ENCODE results near the gene ANKRA2.

ANKRA2 gene

DNA sequence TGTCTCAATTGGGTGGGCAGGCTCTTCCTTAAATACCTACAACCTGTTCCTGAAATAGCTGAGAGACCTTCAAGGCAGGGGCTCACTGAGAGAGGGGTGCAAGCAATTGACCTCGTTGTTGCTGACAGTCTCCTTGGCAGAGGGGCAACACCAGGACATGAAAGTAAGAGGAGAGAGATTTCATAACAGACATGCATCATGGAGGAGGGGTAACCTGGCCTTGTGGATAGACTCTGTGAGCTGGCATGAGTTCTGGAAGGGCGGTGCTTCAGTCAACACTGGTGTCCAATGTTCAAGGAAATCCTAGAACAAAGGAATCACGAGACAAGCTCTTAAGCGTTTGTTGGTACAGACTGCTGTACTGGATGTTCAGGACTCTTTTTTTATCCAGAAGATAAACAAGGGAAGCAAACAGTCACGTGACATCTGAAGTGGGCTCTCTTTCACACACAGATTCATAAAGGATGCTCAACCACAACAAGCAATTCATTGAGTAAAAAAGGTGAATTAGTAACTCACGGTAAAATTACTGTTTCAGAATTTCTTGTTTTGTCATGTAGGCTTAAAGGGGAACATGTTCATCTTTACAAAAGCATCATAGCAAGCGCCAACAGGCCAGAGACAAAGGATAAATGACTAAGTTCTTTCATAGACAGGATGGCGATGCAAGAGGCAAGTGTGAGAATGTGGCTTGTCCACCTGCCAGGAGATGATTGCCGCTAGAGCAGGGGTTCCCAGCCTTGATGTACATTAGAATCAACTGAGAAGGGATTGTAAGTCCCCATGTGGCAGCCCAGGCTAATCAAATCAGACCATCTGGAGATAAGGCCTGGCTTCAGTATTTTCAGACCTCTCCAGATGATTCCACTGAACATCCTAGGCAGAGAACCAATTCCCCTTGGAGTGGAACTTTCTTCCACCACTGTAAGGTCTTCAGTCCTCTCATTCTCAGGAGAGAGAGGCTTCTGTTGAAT is 20.7 kb downstream of the ANKRA2 start:
- Histone ChIP-seq H3K9ac (ENCODE audit: low read length) (no peak overlapping the region), H3K4me2 (ENCODE audit: low read depth, low read length) (no peak overlapping the region), H3K9me3 (replicated peaks; ENCODE audit: insufficient read depth, low read length) (no peaks in the 10 kb centered on the region), H3K4me1 (ENCODE audit: low read length) (no peaks in the 10 kb centered on the region), H3K9me2 (replicated peaks; ENCODE audit: insufficient read depth, low read length) (no peaks in the 10 kb centered on the region), H2AFZ (ENCODE audit: low read length) (no peak overlapping the region), H3K27ac (ENCODE audit: low read length) (no peak overlapping the region), H3K27me3 (replicated peaks; ENCODE audit: insufficient read depth, low read length) (no peaks in the 10 kb centered on the region), H3F3A (ENCODE audit: insufficient read depth, low read length) (no peaks in the 10 kb centered on the region), H3K36me3 (replicated peaks; ENCODE audit: insufficient read depth, low read length) (no peaks in the 10 kb centered on the region), H3K79me2 (ENCODE audit: low read length) (no peaks in the 10 kb centered on the region), H4K20me1 (ENCODE audit: insufficient read depth, low read length) (no peaks in the 10 kb centered on the region), H3K4me3 (ENCODE audit: low read length) (no peak overlapping the region)
- DNase-seq = no peak
- TF ChIP-seq, protein P1, sequence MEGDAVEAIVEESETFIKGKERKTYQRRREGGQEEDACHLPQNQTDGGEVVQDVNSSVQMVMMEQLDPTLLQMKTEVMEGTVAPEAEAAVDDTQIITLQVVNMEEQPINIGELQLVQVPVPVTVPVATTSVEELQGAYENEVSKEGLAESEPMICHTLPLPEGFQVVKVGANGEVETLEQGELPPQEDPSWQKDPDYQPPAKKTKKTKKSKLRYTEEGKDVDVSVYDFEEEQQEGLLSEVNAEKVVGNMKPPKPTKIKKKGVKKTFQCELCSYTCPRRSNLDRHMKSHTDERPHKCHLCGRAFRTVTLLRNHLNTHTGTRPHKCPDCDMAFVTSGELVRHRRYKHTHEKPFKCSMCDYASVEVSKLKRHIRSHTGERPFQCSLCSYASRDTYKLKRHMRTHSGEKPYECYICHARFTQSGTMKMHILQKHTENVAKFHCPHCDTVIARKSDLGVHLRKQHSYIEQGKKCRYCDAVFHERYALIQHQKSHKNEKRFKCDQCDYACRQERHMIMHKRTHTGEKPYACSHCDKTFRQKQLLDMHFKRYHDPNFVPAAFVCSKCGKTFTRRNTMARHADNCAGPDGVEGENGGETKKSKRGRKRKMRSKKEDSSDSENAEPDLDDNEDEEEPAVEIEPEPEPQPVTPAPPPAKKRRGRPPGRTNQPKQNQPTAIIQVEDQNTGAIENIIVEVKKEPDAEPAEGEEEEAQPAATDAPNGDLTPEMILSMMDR (IDR thresholded peaks at IDR 0.05; ENCODE audit: low read length) = no peak
- TF ChIP-seq EZH2phosphoT487 (IDR thresholded peaks at IDR 0.05; ENCODE audit: low read length) (no peak), EZH2 (optimal IDR thresholded peaks at IDR 0.05; ENCODE audit: low read depth, low read length) (no peak)

DNA sequence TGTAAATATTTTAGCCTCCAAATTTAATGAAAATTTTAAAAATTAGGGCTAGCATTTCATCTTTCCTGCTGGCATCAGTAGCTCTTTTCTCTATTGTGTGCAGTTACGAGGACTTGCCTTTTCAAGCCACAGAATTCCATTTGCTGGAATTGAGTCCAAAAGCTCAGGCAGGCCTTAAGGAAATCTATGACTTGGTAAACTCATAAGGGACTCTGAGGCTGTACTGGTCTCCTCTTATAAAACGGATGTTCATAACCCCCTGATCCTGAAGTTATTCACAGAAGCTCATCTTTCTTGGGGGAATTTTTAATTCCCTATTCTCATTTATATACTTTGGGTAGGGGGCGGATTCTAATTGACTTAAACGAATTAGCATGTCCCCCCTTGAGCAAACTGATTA is 23.4 kb downstream of the ANKRA2 start:
- Histone ChIP-seq H3K9me3 (replicated peaks; ENCODE audit: insufficient read depth, low read length) (no peaks in the 10 kb centered on the region), H3K4me1 (ENCODE audit: low read length) (no peaks in the 10 kb centered on the region), H3K4me3 (ENCODE audit: low read length) (no peak overlapping the region), H3K36me3 (replicated peaks; ENCODE audit: insufficient read depth, low read length) (no peaks in the 10 kb centered on the region), H3K9me2 (replicated peaks; ENCODE audit: insufficient read depth, low read length) (no peaks in the 10 kb centered on the region), H3K79me2 (ENCODE audit: low read length) (no peaks in the 10 kb centered on the region), H3K27me3 (replicated peaks; ENCODE audit: insufficient read depth, low read length) (no peaks in the 10 kb centered on the region), H3F3A (ENCODE audit: insufficient read depth, low read length) (no peaks in the 10 kb centered on the region), H3K27ac (ENCODE audit: low read length) (no peak overlapping the region), H4K20me1 (ENCODE audit: insufficient read depth, low read length) (no peaks in the 10 kb centered on the region), H3K4me2 (ENCODE audit: low read depth, low read length) (no peak overlapping the region), H3K9ac (ENCODE audit: low read length) (no peak overlapping the region), H2AFZ (ENCODE audit: low read length) (no peak overlapping the region)
- DNase-seq = no peak
- TF ChIP-seq EZH2 (optimal IDR thresholded peaks at IDR 0.05; ENCODE audit: low read depth, low read length) = no peak
- TF ChIP-seq, protein P1 (IDR thresholded peaks at IDR 0.05; ENCODE audit: low read length) = no peak
- TF ChIP-seq EZH2phosphoT487 (IDR thresholded peaks at IDR 0.05; ENCODE audit: low read length) = no peak

DNA sequence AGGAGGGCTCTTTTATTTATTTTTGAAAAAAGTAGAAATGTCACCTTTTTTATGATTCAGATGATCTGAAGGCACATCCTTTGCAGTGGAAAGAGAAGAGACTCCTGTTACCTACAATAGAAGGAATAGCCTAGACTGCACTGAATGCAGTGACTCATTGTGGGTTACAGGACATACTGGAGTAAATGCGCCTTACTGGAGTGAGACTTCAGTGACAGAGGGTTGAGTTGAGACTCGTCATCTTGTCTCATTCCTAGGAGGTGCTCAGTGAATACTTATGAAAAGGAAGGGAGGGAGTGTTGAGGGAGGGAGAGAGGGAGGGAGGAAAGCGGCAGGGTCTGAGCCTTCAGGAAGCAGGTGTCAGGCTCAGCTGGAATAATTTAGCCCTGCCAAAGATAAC is 25.2 kb downstream of the ANKRA2 start:
- no peak overlapping the region for H3K27ac ChIP-seq (ENCODE audit: low read length)
- no peaks in the 10 kb centered on the region for H3K4me1 ChIP-seq (ENCODE audit: low read length)
- no peaks in the 10 kb centered on the region for H3K9me2 ChIP-seq (replicated peaks; ENCODE audit: insufficient read depth, low read length)
- TF ChIP-seq EZH2 (optimal IDR thresholded peaks at IDR 0.05; ENCODE audit: low read depth, low read length) (no peak), EZH2phosphoT487 (IDR thresholded peaks at IDR 0.05; ENCODE audit: low read length) (no peak)
- TF ChIP-seq, protein P1 (IDR thresholded peaks at IDR 0.05; ENCODE audit: low read length) = no peak
- no peaks in the 10 kb centered on the region for H3K79me2 ChIP-seq (ENCODE audit: low read length)
- H3K9me3 ChIP-seq (replicated peaks; ENCODE audit: insufficient read depth, low read length) = no peaks in the 10 kb centered on the region
- H3K27me3 ChIP-seq (replicated peaks; ENCODE audit: insufficient read depth, low read length) = no peaks in the 10 kb centered on the region
- H3F3A ChIP-seq (ENCODE audit: insufficient read depth, low read length) = no peaks in the 10 kb centered on the region
- H3K9ac ChIP-seq (ENCODE audit: low read length) = no peak overlapping the region
- no peak overlapping the region for H2AFZ ChIP-seq (ENCODE audit: low read length)
- no peak overlapping the region for H3K4me3 ChIP-seq (ENCODE audit: low read length)
- no peak for DNase-seq
- H4K20me1 ChIP-seq (ENCODE audit: insufficient read depth, low read length) = no peaks in the 10 kb centered on the region
- no peaks in the 10 kb centered on the region for H3K36me3 ChIP-seq (replicated peaks; ENCODE audit: insufficient read depth, low read length)
- H3K4me2 ChIP-seq (ENCODE audit: low read depth, low read length) = no peak overlapping the region
